WERI-Rb-1 (cell line): Measurements from ENCODE around the gene RNF180.

ENCODE experiments used
- DNase-seq: peaks from one replicate; pipeline ENCODE4 v3.0.0-alpha.2; 2020
- H3K27ac ChIP-seq: fragments of 250-450 bp; sonication (Bioruptor Pico); 2 replicates; pipeline ENCODE4 v1.5.1; 2020; ENCODE audit warnings: mild to moderate bottlenecking, moderate library complexity
- H3K27me3 ChIP-seq: fragments of 250-450 bp; sonication (Bioruptor Pico); 2 replicates; pipeline ENCODE4 v1.5.1; 2021; ENCODE audit warnings: mild to moderate bottlenecking, low read depth, moderate library complexity; ENCODE audit not compliant: insufficient read depth, severe bottlenecking
- H3K36me3 ChIP-seq: fragments of 250-450 bp; sonication (Bioruptor Pico); 2 replicates; pipeline ENCODE4 v1.5.1; 2020; ENCODE audit warnings: mild to moderate bottlenecking, moderate library complexity
- H3K4me3 ChIP-seq: 2 replicates; pipeline ENCODE4 v1.5.1; 2011; ENCODE audit warnings: low read depth, mild to moderate bottlenecking, control low read depth, low read length
- H3K9me3 ChIP-seq: fragments of 250-450 bp; sonication (Bioruptor Pico); 2 replicates; pipeline ENCODE4 v1.5.1; 2021; ENCODE audit warnings: mild to moderate bottlenecking, moderate library complexity; ENCODE audit not compliant: severe bottlenecking
- TF ChIP-seq, protein P1 (sequence below): IDR thresholded peaks from 2 replicates; pipeline ENCODE4 v1.5.1; 2011; ENCODE audit warnings: low read depth, mild to moderate bottlenecking, control low read depth, inconsistent platforms, low read length

RNF180 gene

DNA sequence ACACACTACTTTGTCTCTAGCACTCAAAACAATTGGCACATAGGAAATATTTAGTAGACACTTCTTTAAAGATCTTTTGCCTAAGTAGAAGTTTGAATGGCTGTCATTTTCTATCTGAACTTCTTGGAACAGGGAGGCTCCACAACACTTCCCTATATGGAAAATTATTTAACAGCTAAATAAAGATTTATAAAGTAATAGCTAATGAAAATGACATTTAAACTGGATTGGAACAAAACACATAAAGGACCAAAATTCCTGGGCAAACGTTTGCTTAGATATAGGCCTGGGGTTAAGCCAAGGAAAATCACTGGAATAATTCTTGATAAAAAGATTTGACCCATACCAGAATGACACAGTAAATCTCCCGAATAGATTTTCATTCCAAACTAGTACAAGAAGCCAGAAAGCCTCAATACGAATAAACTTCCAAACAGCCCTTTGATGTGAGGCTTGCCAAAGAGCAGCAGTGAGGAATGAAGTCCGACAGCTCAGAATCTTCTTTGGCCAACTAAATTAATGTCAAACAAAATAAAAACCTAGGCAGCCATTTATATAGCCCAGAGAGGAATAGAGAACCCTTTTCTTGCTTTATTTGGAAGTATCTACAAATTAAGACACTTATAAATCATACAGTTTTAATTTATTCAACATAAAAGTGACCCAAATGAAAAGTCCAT, 20.3 kb upstream of the RNF180 start:
- no peak for DNase-seq
- no peak overlapping the region for H3K27ac ChIP-seq
- no peaks in the 10 kb centered on the region for H3K36me3 ChIP-seq
- TF ChIP-seq, protein P1, sequence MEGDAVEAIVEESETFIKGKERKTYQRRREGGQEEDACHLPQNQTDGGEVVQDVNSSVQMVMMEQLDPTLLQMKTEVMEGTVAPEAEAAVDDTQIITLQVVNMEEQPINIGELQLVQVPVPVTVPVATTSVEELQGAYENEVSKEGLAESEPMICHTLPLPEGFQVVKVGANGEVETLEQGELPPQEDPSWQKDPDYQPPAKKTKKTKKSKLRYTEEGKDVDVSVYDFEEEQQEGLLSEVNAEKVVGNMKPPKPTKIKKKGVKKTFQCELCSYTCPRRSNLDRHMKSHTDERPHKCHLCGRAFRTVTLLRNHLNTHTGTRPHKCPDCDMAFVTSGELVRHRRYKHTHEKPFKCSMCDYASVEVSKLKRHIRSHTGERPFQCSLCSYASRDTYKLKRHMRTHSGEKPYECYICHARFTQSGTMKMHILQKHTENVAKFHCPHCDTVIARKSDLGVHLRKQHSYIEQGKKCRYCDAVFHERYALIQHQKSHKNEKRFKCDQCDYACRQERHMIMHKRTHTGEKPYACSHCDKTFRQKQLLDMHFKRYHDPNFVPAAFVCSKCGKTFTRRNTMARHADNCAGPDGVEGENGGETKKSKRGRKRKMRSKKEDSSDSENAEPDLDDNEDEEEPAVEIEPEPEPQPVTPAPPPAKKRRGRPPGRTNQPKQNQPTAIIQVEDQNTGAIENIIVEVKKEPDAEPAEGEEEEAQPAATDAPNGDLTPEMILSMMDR: no peak
- no peaks in the 10 kb centered on the region for H3K9me3 ChIP-seq
- no peak overlapping the region for H3K4me3 ChIP-seq
- no peaks in the 10 kb centered on the region for H3K27me3 ChIP-seq

DNA sequence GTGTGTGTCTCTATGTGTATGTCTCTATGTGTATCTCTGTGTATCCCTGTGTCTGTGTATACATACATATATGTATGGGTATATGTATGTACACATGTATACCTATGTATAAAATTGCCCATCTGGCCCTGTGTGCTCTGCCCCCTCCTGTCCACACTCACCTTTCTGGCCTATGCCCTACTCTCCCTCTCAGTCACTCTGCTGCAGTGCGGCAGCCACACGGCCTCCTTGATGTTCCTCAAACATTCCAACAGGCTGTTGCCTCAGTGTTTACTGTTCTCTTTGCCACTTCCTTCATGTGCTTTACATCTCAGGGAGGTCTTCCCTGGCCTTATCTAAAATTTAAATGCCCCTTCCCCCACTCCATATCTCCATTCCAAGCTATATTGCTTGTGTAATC, 18.3 kb upstream of the RNF180 start:
- H3K36me3 ChIP-seq: no peaks in the 10 kb centered on the region
- no peak overlapping the region for H3K4me3 ChIP-seq
- no peaks in the 10 kb centered on the region for H3K27me3 ChIP-seq
- TF ChIP-seq, protein P1: no peak
- no peak overlapping the region for H3K27ac ChIP-seq
- DNase-seq: no peak
- H3K9me3 ChIP-seq: no peaks in the 10 kb centered on the region

DNA sequence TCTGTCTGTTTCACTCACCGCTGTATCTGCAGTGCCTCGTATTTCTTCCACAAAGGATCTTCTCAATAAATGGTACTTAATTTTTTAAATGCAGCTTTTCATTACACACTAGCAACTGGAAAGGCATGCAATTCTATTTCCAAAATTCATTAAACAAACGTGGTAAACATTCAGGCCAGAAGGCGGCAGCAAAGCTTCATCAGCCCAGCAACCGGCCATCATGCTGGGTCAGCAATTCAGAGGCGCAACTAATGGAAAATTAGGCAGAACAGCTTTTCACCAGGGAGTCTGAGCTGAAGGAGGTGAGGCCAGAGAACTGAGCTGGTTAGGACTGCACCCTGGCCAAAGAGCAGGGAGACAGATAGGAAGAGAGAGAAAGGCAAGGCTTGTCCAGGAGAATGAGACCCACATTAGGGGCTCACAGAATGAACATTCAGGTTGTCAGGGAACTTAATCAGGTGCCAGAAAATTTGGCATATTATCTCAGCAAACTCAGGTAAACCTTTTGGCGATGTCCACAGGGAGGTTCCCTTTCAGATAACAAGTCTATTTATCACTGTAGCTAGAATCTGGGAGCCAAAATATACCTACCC, 17.7 kb upstream of the RNF180 start:
- no peak overlapping the region for H3K27ac ChIP-seq
- DNase-seq: peak; percentile 50
- H3K4me3 ChIP-seq: no peak overlapping the region
- no peaks in the 10 kb centered on the region for H3K27me3 ChIP-seq
- H3K36me3 ChIP-seq: no peaks in the 10 kb centered on the region
- TF ChIP-seq, protein P1: peak; percentile 78
- H3K9me3 ChIP-seq: no peaks in the 10 kb centered on the region

DNA sequence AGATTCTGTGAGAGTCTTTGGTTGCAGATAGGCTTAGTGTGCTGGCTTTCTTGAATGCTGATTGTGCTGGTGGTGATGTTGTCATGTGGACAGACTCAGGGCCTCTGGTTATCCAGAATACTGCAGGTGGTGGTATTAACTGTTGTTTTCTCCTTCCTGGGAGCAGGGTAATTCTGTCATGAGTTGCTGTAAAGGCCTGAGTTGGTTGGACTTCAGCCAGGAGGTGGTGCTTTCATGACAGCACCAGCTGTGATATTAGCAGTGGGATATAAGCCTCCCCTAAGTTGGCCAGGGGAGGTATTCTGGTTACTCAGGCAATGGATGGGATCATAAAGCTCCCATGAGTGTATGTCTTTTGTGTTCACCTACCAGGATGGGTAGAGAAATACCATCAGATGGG, 16.4 kb upstream of the RNF180 start:
- Histone ChIP-seq H3K27ac (no peak overlapping the region), H3K27me3 (no peaks in the 10 kb centered on the region), H3K9me3 (peaks cover 6% of the 10 kb centered on the region), H3K36me3 (no peaks in the 10 kb centered on the region), H3K4me3 (no peak overlapping the region)
- DNase-seq: no peak
- TF ChIP-seq, protein P1: no peak

DNA sequence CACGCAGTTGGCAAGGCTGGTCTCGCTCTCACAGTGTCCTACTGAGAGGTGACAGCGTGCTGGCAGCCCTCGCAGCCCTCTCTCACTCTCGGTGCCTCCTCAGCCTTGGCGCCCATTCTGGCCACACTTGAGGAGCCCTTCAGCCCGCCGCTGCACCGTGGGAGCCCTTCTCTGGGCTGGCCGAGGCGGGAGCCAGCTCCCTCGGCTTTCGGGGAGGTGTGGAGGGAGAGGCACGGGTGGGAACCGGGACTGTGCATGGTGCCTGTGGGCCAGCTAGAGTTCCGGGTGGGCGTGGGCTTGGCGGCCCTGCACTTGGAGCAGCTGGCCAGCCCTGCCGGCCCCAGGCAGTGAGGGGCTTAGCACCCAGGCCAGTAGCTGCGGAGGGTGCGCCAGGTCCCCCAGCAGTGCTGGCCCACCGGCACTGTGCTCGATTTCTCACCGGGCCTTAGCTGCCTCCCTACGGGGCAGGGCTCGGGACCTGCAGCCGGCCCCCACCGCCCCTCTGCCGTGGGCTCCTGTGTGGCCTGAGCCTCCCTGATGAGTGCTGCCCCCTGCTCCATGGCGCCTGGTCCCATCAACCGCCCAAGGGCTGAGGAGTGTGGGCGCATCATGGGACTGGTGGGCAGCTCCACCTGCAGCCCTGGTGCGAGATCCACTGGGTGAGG, 15.7 kb upstream of the RNF180 start:
- no peak overlapping the region for H3K27ac ChIP-seq
- peaks cover 6% of the 10 kb centered on the region for H3K9me3 ChIP-seq
- DNase-seq: no peak
- H3K27me3 ChIP-seq: no peaks in the 10 kb centered on the region
- TF ChIP-seq, protein P1: no peak
- no peaks in the 10 kb centered on the region for H3K36me3 ChIP-seq
- H3K4me3 ChIP-seq: no peak overlapping the region
